AG04449 (cell line): ENCODE measurements around the gene SDHB.

ENCODE experiments used
- CTCF ChIA-PET: fragments of 350-600 bp; formaldehyde crosslinking; extraction: SDS; loops from one replicate; lab custom pipeline; 2021; ENCODE audit warnings: antibody characterized with exemption; lab: Yijun Ruan, JAX
- POLR2A ChIA-PET: fragments of 400-600, 350-600 bp; formaldehyde crosslinking; extraction: SDS; loops from one replicate; lab custom pipeline; 2020; ENCODE audit warnings: antibody characterized with exemption, inconsistent platforms; lab: Yijun Ruan, JAX
- DNase-seq: peaks from one replicate; pipeline ENCODE4 v3.0.0-alpha.2; 2010; ENCODE audit warnings: low read depth, low spot score
- H3K4me3 ChIP-seq: 2 replicates; pipeline ENCODE4 v1.5.1; 2011; ENCODE audit warnings: low read depth, mild to moderate bottlenecking, control low read depth, low read length
- CTCF ChIP-seq: IDR thresholded peaks from one replicate; pipeline ENCODE4 v1.5.1; 2011; ENCODE audit warnings: mild to moderate bottlenecking, moderate library complexity, low read length, control low read depth, inconsistent platforms; ENCODE audit not compliant: insufficient read depth; ENCODE audit errors: missing control alignments

SDHB gene

DNA sequence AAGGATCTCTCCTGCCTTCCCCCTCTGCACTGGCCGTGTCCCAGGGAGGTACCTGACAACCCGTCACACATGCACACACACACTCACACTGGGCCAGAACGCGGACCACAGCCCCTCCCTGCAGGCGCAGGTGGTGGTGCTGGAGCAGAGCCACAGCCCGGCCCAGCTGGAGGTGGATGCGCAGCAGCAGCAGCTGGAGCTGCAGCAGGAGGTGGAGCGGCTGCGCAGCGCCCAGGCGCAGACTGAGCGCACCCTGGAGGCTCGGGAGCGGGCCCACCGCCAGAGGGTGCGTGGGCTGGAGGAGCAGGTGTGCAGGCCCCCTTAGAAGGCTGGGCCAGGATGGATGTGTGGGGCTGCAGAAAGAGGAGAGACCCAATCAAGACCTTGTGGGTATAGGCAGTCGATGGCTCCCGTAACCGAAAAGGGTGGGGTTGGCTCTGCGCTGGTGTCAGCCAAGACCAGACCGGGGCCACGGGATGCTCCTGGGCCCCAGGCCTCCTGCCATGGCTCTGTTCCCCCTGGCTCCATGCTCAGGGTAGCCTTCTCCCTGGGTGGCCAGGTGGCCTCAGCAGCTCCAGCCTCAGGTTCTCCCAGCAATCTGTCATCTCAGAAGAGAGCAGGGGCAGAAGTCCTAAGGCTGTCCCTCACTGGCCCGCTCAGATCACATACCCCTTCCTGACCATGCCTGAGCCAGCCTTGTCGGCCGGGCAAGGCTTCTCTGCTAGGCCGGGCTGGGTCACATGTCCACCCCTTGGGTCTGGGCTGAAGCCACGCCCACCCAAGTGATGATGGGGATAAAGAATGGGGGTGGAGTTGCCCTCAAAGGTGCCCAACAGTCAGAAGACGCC lies 82.3 kb downstream of the SDHB start:
- TF ChIP-seq CTCF, result no peak
- DNase-seq, result no peak
- H3K4me3 ChIP-seq, result no peak overlapping the region
- CTCF ChIA-PET, result interaction anchor here (0.6 to 1.5 kb wide), 3 partner anchors 10 to 74 kb away, joined by 3 to 5 read pairs (median 3); no protein-coding TSS in a partner anchor
- POLR2A ChIA-PET, result interaction anchor here (1.0 kb wide), 1 partner anchor 10 kb away, joined by 3 read pairs; no protein-coding TSS in a partner anchor

GRCh38 chr1:16970132-16970910 lies 83.5 kb downstream of the SDHB start:
- POLR2A ChIA-PET, result interaction anchor here (0.7 to 1.1 kb wide), 3 partner anchors 9 to 11 kb away, joined by 3 to 4 read pairs (median 4); no protein-coding TSS in a partner anchor
- CTCF ChIA-PET, result interaction anchor here (0.7 to 1.8 kb wide), 2 partner anchors 8 to 10 kb away, joined by 3 to 10 read pairs; no protein-coding TSS in a partner anchor
- no peak for DNase-seq
- no peak overlapping the region for H3K4me3 ChIP-seq
- TF ChIP-seq CTCF, result no peak

DNA sequence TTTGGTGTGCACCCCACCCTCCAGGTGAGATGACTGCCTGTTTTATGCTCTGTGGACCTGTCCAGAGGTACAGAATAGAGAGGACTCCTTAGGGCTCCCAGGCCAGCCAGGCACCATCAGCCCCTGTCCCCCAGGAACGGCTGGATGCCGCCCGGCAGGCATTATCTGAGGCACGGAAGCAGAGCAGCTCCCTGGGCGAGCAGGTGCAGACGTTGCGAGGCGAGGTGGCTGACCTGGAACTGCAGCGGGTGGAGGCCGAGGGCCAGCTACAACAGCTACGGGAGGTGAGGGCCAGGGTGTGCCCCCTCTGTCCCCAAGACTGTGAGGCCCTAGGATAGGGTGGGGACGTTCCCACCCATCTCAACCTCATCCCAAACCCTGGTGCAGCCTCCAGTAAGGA lies 84.2 kb downstream of the SDHB start:
- ChIA-PET CTCF (interaction anchor here (1.8 kb wide), 1 partner anchor 9 kb away, joined by 10 read pairs; no protein-coding TSS in a partner anchor), POLR2A (interaction anchor here (1.1 kb wide), 1 partner anchor 9 kb away, joined by 4 read pairs; no protein-coding TSS in a partner anchor)
- no peak for DNase-seq
- no peak overlapping the region for H3K4me3 ChIP-seq
- no peak for TF ChIP-seq CTCF

DNA sequence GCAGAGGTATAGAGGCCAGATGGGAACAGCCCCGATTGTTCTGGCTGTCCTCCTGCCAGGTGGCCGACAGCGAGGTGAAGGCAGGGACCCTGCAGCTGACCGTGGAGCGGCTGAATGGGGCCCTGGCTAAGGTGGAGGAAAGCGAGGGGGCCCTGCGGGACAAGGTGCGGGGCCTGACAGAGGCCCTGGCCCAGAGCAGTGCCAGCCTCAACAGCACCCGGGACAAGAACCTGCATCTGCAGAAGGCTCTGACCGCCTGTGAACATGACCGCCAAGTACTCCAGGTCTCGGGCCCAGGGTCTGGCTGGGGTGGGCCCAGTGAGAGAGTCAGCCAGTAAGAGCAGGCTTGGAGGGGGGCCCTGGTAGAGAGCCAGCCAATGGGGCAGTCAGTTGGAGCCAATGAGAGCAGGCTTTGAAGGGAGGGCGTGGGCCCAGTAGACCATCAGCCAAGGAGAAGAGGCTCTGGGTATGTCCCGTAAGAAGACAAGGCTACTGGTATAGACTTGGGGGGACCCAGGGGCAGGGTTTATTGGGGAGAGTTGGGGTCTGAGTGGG lies 84.7 kb downstream of the SDHB start:
- no peak for DNase-seq
- CTCF ChIA-PET, result interaction anchor here (1.1 to 1.8 kb wide), 2 partner anchors 9 kb away, joined by 4 to 10 read pairs; no protein-coding TSS in a partner anchor
- POLR2A ChIA-PET, result no interaction called here
- TF ChIP-seq CTCF, result no peak
- no peak overlapping the region for H3K4me3 ChIP-seq
